Measurements from ENCODE around the gene CYP27C1. TPM values are rescaled to one million over a fixed set of nuclear protein-coding genes. Genes with fewer than 3 reads are reported as not detected.

CYP27C1 gene
- total and polyA plus RNA-seq, 8 donors = 0.02 to 0.09 (median 0.03) TPM; not detected in 3

DNA sequence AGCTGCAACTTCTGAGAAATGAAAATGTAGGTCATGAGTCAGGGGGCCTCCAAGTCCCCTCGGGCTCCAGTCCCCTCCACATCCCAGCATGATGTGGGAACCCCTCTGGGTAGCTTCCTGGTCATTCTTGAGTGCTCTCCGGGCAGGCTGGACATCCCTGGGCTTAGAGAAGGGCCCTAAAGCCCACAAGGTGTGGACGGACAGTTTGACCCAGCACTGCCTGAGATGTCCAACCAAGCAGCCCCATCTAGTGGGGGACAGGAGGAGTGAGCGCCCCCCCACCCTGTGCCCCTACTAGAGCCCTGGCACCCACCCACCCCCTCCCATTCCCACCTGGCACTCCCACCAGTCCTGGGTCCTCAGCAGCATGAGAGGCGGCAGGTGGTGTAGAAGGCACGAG lies 46.0 kb downstream of the CYP27C1 start:
- H3K36me3 ChIP-seq = no peaks in the 10 kb centered on the region
- 56 to 70% methylated on average over 6 of the region's 6 CpGs for WGBS, 2 donors
- H3K9me3 ChIP-seq = no peaks in the 10 kb centered on the region
- H3K4me3 ChIP-seq = no peak overlapping the region
- no peak overlapping the region for H3K27ac ChIP-seq
- TF ChIP-seq, protein P1, sequence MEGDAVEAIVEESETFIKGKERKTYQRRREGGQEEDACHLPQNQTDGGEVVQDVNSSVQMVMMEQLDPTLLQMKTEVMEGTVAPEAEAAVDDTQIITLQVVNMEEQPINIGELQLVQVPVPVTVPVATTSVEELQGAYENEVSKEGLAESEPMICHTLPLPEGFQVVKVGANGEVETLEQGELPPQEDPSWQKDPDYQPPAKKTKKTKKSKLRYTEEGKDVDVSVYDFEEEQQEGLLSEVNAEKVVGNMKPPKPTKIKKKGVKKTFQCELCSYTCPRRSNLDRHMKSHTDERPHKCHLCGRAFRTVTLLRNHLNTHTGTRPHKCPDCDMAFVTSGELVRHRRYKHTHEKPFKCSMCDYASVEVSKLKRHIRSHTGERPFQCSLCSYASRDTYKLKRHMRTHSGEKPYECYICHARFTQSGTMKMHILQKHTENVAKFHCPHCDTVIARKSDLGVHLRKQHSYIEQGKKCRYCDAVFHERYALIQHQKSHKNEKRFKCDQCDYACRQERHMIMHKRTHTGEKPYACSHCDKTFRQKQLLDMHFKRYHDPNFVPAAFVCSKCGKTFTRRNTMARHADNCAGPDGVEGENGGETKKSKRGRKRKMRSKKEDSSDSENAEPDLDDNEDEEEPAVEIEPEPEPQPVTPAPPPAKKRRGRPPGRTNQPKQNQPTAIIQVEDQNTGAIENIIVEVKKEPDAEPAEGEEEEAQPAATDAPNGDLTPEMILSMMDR (IDR thresholded peaks at IDR 0.05) = no peak
- DNase-seq (no peak), FAIRE-seq (no peak), ATAC-seq (peak in 2 of 4 donors; percentile 27 to 46)
- intact Hi-C loops (cut with DNase I) = no loop called here
- H3K27me3 ChIP-seq = no peaks in the 10 kb centered on the region
- no peaks in the 10 kb centered on the region for H3K4me1 ChIP-seq

DNA sequence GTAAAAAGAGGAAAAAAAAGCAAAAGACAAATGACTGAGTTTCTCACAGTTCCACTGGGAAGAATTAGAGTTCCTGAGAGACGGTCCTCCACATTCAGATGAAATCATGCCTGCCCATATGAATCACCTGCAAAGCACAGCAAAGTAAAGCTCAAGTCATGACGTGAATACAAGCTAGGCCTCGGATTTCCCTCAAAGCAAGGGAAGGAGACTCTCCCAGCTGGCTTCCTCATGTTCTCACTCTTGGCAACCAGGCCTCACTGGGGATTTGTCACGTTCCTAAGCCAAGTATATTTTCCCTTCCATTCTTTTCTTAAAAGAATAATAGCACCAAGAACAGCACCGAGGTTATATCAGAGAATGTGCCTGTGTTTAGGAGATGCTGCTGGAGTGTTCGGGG lies 47.0 kb downstream of the CYP27C1 start:
- FAIRE-seq (no peak), DNase-seq (no peak), ATAC-seq (no peak)
- intact Hi-C loops (cut with DNase I) = no loop called here
- TF ChIP-seq, protein P1 (IDR thresholded peaks at IDR 0.05) = no peak
- 67 to 74% methylated on average over 6 of the region's 6 CpGs for WGBS, 2 donors
- H3K4me3 ChIP-seq = no peak overlapping the region
- H3K36me3 ChIP-seq = no peaks in the 10 kb centered on the region
- H3K27ac ChIP-seq = no peak overlapping the region
- no peaks in the 10 kb centered on the region for H3K4me1 ChIP-seq
- H3K9me3 ChIP-seq = no peaks in the 10 kb centered on the region
- H3K27me3 ChIP-seq = no peaks in the 10 kb centered on the region

DNA sequence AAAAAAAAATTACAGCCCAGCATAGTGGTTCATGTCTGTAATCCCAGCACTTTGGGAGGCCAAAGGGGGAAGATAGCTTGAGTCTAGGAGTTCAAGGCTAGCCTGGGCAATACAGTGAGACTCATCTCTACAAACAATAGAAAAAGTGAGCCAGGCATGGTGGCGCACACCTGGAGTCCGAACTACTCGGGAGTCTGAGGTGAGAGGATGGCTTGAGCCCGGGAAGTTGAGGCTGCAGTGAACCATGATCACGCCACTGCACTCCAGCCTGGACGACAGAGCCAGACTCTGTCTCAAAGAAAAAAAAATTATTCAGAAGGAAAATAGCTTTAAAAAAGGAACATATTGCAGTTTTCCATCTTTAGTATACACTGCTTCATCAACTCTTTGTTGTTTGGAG lies 47.8 kb downstream of the CYP27C1 start:
- no peak for ATAC-seq
- no peak for FAIRE-seq
- Histone ChIP-seq H3K27ac (no peak overlapping the region), H3K27me3 (no peaks in the 10 kb centered on the region), H3K4me3 (no peak overlapping the region), H3K36me3 (no peaks in the 10 kb centered on the region), H3K9me3 (no peaks in the 10 kb centered on the region), H3K4me1 (no peaks in the 10 kb centered on the region)
- WGBS, 2 donors = 88 to 93% methylated on average over 6 of the region's 6 CpGs
- DNase-seq = no peak
- intact Hi-C loops (cut with DNase I) = no loop called here
- TF ChIP-seq, protein P1 (IDR thresholded peaks at IDR 0.05) = no peak

DNA sequence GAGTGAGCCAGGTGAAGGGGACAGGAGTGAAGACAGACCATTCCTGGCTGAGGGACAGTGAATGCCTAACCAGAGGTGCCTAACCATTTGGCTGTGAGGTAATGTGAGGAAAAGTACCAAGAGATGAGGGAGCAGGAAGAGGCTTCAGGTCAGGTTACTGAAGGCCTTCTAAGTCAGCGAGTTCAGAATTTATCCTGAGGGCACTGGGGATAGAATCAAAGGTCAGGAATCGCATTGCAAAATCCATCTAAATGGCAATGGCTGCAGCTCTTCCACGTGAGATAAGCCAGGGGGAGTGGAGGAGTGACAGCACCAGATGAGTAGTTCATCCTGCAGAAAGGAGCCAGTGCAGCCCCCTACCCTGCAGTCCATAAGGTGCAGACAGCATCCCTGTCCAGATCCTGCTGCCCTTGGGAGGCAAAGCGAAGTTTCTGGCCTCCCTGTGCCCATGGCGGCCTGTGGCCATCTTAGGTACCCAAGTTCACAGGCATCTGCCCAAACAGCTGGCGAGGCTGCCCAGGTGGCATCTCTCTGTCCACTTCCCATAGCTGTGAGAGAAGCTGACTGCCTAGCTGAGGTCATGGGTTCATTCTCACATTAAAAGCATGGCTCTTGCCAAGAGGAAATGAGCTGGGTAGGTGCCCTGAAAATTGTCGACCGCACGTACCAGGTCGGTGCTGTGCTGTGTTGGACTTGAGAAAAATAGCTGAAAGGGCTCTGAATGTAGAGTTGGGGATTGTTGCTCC lies 49.5 kb downstream of the CYP27C1 start:
- ATAC-seq (no peak), FAIRE-seq (no peak), DNase-seq (no peak)
- no peak overlapping the region for H3K27ac ChIP-seq
- no peak overlapping the region for H3K4me3 ChIP-seq
- no peaks in the 10 kb centered on the region for H3K36me3 ChIP-seq
- intact Hi-C loops (cut with DNase I) = no loop called here
- WGBS, 2 donors = 77 to 80% methylated on average over 10 of the region's 10 CpGs
- TF ChIP-seq, protein P1 (IDR thresholded peaks at IDR 0.05) = no peak
- H3K27me3 ChIP-seq = no peaks in the 10 kb centered on the region
- no peaks in the 10 kb centered on the region for H3K4me1 ChIP-seq
- H3K9me3 ChIP-seq = no peaks in the 10 kb centered on the region

DNA sequence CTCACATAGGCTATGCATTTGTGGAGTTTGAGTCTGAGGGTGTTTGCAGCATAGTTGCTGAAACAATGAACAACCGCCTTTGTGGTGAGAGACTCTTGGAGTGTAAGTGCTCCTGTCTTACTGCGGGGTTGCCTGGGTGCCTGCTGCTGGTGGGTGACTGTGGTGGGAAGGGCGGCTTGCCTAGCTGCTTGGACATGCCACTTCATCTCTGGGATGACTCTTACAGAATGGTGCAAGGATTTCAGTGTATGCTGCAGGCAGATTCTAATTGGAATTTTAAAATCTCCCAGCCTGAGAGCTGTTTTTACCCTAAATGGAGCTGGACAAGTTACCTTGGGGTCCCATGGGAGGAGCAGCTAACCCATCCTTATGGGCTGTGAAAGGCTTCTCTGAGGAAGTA lies 50.1 kb downstream of the CYP27C1 start:
- ATAC-seq (no peak), DNase-seq (no peak), FAIRE-seq (no peak)
- 65 to 87% methylated on average over 3 of the region's 3 CpGs for WGBS, 2 donors
- Histone ChIP-seq H3K36me3 (no peaks in the 10 kb centered on the region), H3K27ac (no peak overlapping the region), H3K27me3 (no peaks in the 10 kb centered on the region), H3K4me1 (no peaks in the 10 kb centered on the region), H3K4me3 (no peak overlapping the region), H3K9me3 (no peaks in the 10 kb centered on the region)
- intact Hi-C loops (cut with DNase I) = no loop called here
- TF ChIP-seq, protein P1 (IDR thresholded peaks at IDR 0.05) = no peak

All from pancreas (tissue), 10 donors.